Subcutaneous adipose tissue (tissue), 4 donors: ENCODE measurements around the gene LARGE1. TPM values are rescaled to one million over a fixed set of nuclear protein-coding genes. Genes with fewer than 3 reads are reported as not detected.

Source experiments
- CTCF ChIP-seq: fragments of 450-650 bp; IDR thresholded peaks from one replicate; pipeline ENCODE4 v1.5.1; 2016; ENCODE audit warnings: low read depth, mild to moderate bottlenecking, control low read depth, antibody characterized with exemption, moderate library complexity
- total RNA-seq, 4 donors: library from RNA; depleted of rRNA; stranded (reverse); fragments of >200 nt; gene quantifications; one replicate each; pipeline ENCODE4 v1.1.0, GENCODE V29; 2016

Gene LARGE1
- total RNA-seq, 4 donors from 2014 or later, result 19.4 to 28.8 (median 22.1) TPM

GRCh38 chr22:33793475-33793874 lies 126.8 kb downstream of the LARGE1 start:
- TF ChIP-seq CTCF, result no peak

GRCh38 chr22:33792832-33793231 lies 127.4 kb downstream of the LARGE1 start:
- no peak for TF ChIP-seq CTCF

GRCh38 chr22:33789690-33790253 lies 130.5 kb downstream of the LARGE1 start:
- TF ChIP-seq CTCF, result no peak

GRCh38 chr22:33788927-33789326 lies 131.3 kb downstream of the LARGE1 start:
- no peak for TF ChIP-seq CTCF

GRCh38 chr22:33787645-33788456 lies 132.4 kb downstream of the LARGE1 start:
- no peak for TF ChIP-seq CTCF

- no peak for TF ChIP-seq CTCF
These were observed 134.1 kb downstream of the LARGE1 start for GRCh38 chr22:33786149-33786548.

- no peak for TF ChIP-seq CTCF
These were observed 134.8 kb downstream of the LARGE1 start for GRCh38 chr22:33785283-33785968.
